K562 (cell line): ENCODE results near the gene LRRC70. TPM values are rescaled to one million over a fixed set of nuclear protein-coding genes. Genes with fewer than 3 reads are reported as not detected.
"Not testable (repeated sequence)": the region's sequence is repeated elsewhere in the genome, so short reads cannot be mapped to it uniquely, and the experiment has no call there.

Source experiments
- ATAC-seq: fragments of 200-7000 bp; cut with Tn5 transposase; 3 replicates; pipeline ENCODE4 v1.9.1; 2020; ENCODE audit warnings: moderate library complexity
- BruUV-seq: library from RNA; stranded (reverse); fragments of 400-500 nt; replicated peaks from 2 replicates; lab custom pipeline; 2021; lab: Mats Ljungman, UMichigan
- CTCF ChIA-PET: fragments of 300-600 bp; formaldehyde crosslinking; extraction: SDS; loops from one replicate; lab custom pipeline; 2021; ENCODE audit warnings: low intra/inter-chr PET ratio; lab: Yijun Ruan, JAX
- POLR2A ChIA-PET: fragments of 300-600, 350-650 bp; sonication (Branson Sonifier 250); formaldehyde crosslinking; extraction: SDS; loops from one replicate; lab custom pipeline; 2021; ENCODE audit warnings: antibody characterized with exemption, inconsistent platforms; lab: Yijun Ruan, JAX
- DNase-seq, 4 experiments: peaks; one replicate each; pipeline versions ENCODE4 v3.0.0 to v3.0.0-alpha.2; 2011 to 2018; ENCODE audit warnings: low spot score in 3 of 4, mixed read lengths in 3 of 4; ENCODE audit errors: extremely low read depth in 1 of 4
- FAIRE-seq: peaks from 2 replicates; lab custom pipeline; 2011; peaks lifted over from hg19 to GRCh38; lab: Jason Lieb, UNC
- H2AFZ ChIP-seq: 2 replicates; pipeline ENCODE4 v1.6.0; 2011; ENCODE audit warnings: low read depth, low read length, control low read depth, inconsistent platforms
- H3K27ac ChIP-seq: fragments of 200-600 bp; 3 replicates; pipeline ENCODE4 v1.8.0; 2011; ENCODE audit warnings: low read depth, mild to moderate bottlenecking, control low read depth, inconsistent platforms, low read length, moderate library complexity, mixed read lengths; ENCODE audit errors: extremely low read depth
- H3K27me3 ChIP-seq, 2 experiments: fragments of 300-600 bp in 1 of 2; 2 replicates in 1 of 2; 3 replicates in 1 of 2; pipeline versions ENCODE4 v1.6.0 to v1.8.0; 2011; ENCODE audit warnings: inconsistent platforms in 2 of 2, low read length in 2 of 2, mild to moderate bottlenecking in 1 of 2, mixed read lengths in 1 of 2, moderate library complexity in 1 of 2; ENCODE audit not compliant: control insufficient read depth in 2 of 2, insufficient read depth in 2 of 2
- H3K36me3 ChIP-seq: fragments of 300-600 bp; 3 replicates; pipeline ENCODE4 v1.8.0; 2011; ENCODE audit warnings: mild to moderate bottlenecking, low read length, inconsistent platforms; ENCODE audit not compliant: control insufficient read depth, insufficient read depth
- H3K4me1 ChIP-seq, 2 experiments: fragments of 200-600 bp in 1 of 2; replicated peaks in 1 of 2; 2 replicates in 1 of 2; 3 replicates in 1 of 2; pipeline versions ENCODE4 v1.5.1 to v1.8.0; 2011; ENCODE audit warnings: inconsistent platforms in 2 of 2, low read length in 2 of 2, mild to moderate bottlenecking in 1 of 2, mixed read lengths in 1 of 2, moderate library complexity in 1 of 2; ENCODE audit not compliant: control insufficient read depth in 2 of 2, insufficient read depth in 2 of 2
- H3K4me2 ChIP-seq: 2 replicates; pipeline ENCODE4 v1.6.1; 2011; ENCODE audit warnings: low read length, control low read depth, inconsistent platforms, mixed read lengths; ENCODE audit not compliant: insufficient read depth
- H3K4me3 ChIP-seq: fragments of 200-600 bp; sonication (generic), shearing (Covaris generic); 2 replicates; pipeline ENCODE4 v1.5.1; 2016; ENCODE audit warnings: control low read depth, inconsistent platforms
- H3K79me2 ChIP-seq: fragments of 200-600 bp; 3 replicates; pipeline ENCODE4 v1.8.0; 2011; ENCODE audit warnings: low read length, inconsistent platforms; ENCODE audit not compliant: control insufficient read depth, insufficient read depth
- H3K9ac ChIP-seq, 2 experiments: 2 replicates each; pipeline versions ENCODE4 v1.6.0 to v1.6.1; 2011; ENCODE audit warnings: low read depth in 2 of 2, low read length in 2 of 2, control low read depth in 1 of 2, inconsistent platforms in 1 of 2, mild to moderate bottlenecking in 1 of 2, mixed read lengths in 1 of 2; ENCODE audit not compliant: insufficient read depth in 1 of 2
- H3K9me1 ChIP-seq: one replicate; pipeline ENCODE4 v1.6.0; 2011; ENCODE audit warnings: inconsistent platforms, mild to moderate bottlenecking, low read length, moderate library complexity; ENCODE audit not compliant: control insufficient read depth, insufficient read depth
- H3K9me3 ChIP-seq: replicated peaks from 2 replicates; pipeline ENCODE4 v1.5.1; 2011; ENCODE audit warnings: low read depth, low read length, inconsistent platforms; ENCODE audit not compliant: control insufficient read depth, insufficient read depth
- H4K20me1 ChIP-seq: replicated peaks from 2 replicates; pipeline ENCODE4 v1.6.1; 2011; ENCODE audit warnings: low read length, inconsistent platforms, mixed read lengths; ENCODE audit not compliant: control insufficient read depth, insufficient read depth
- CBX3 ChIP-seq, 2 experiments: IDR thresholded peaks; 1 replicate in 1 of 2; 2 replicates in 1 of 2; pipeline ENCODE4 v1.6.1; 2012; ENCODE audit warnings: inconsistent platforms in 2 of 2, low read length in 2 of 2, borderline replicate concordance in 1 of 2, control low read depth in 1 of 2
- FOXA1 ChIP-seq: fragments of 450-650 bp; IDR thresholded peaks from 2 replicates; pipeline ENCODE4 v1.6.1; 2016; ENCODE audit warnings: mild to moderate bottlenecking, borderline replicate concordance
- KLF13 ChIP-seq: fragments of 450-650 bp; IDR thresholded peaks from 2 replicates; pipeline ENCODE4 v1.6.1; 2016; ENCODE audit warnings: missing genetic modification characterization, low read depth, mild to moderate bottlenecking, missing compliant biosample characterization, moderate library complexity, borderline replicate concordance
- LARP7 ChIP-seq: fragments of 450-650 bp; IDR thresholded peaks from 2 replicates; pipeline ENCODE4 v1.6.1; 2016
- SMC3 ChIP-seq: conservative IDR thresholded peaks from 2 replicates; pipeline ENCODE4 v1.6.1; 2011; ENCODE audit warnings: low read depth, low read length, improper control_type of control experiment; ENCODE audit not compliant: insufficient read depth
- TCF7 ChIP-seq: sonication (generic); IDR thresholded peaks from 2 replicates; pipeline ENCODE4 v1.6.1; 2016; ENCODE audit warnings: antibody characterized with exemption, borderline replicate concordance
- TRIM24 ChIP-seq, 2 experiments: fragments of 450-650 bp; IDR thresholded peaks; 2 replicates each; pipeline ENCODE4 v1.6.1; 2016
- ZNF146 ChIP-seq: IDR thresholded peaks from one replicate; pipeline ENCODE4 v1.6.1; 2018; ENCODE audit warnings: missing compliant biosample characterization; ENCODE audit not compliant: unreplicated experiment
- ZNF24 ChIP-seq: fragments of 450-650 bp; IDR thresholded peaks from 2 replicates; pipeline ENCODE4 v1.6.1; 2016
- ZNF347 ChIP-seq: fragments of 450-650 bp; formaldehyde crosslinking; IDR thresholded peaks from 2 replicates; pipeline ENCODE4 v1.4.0; 2020; ENCODE audit warnings: low read depth, mild to moderate bottlenecking, moderate library complexity
- ZNF384 ChIP-seq: IDR thresholded peaks from 2 replicates; pipeline ENCODE4 v1.6.1; 2012; ENCODE audit warnings: low read depth, low read length, improper control_type of control experiment
- ZNF518B ChIP-seq: fragments of 250-450 bp; sonication (Bioruptor Pico); IDR thresholded peaks from 2 replicates; pipeline ENCODE4 v1.5.0; 2021; ENCODE audit warnings: mild to moderate bottlenecking, moderate library complexity
- ZNF589 ChIP-seq: fragments of 200-800 bp; sonication (Bioruptor generic); IDR thresholded peaks from 2 replicates; pipeline ENCODE4 v1.6.1; 2016; ENCODE audit warnings: low read depth, missing genetic modification characterization, missing compliant biosample characterization
- ZNF764 ChIP-seq: fragments of 250-450 bp; sonication (Bioruptor Pico); IDR thresholded peaks from 2 replicates; pipeline ENCODE4 v1.4.0; 2020; ENCODE audit warnings: low read depth, mild to moderate bottlenecking, moderate library complexity
- ZSCAN29 ChIP-seq: fragments of 450-650 bp; IDR thresholded peaks from 2 replicates; pipeline ENCODE4 v1.6.1; 2017
- WGBS: fragments of 100-300 bp; shearing (Covaris generic); methylation state at CpG from one replicate; pipeline ENCODE4 v1.1.6; 2016; ENCODE audit warnings: low coverage, mixed read lengths; ENCODE audit not compliant: insufficient coverage; ENCODE audit errors: missing lambda C conversion rate; 5-methylcytosine and 5-hydroxymethylcytosine counted together
- in situ Hi-C: fragments of 300-500 bp; cut with MboI; formaldehyde crosslinking; loops from 4 replicates; pipeline ENCODE4 v1.15.0; 2018; ENCODE audit warnings: inconsistent platforms, mixed read lengths
- intact Hi-C: fragments of 100-400 bp; cut with micrococcal nuclease; formaldehyde crosslinking; loops from 2 replicates; pipeline ENCODE4 v1.14.2; 2022
- polyA plus RNA-seq, 8 experiments: library from polyadenylated mRNA; depleted of rRNA in 4 of 8; stranded (reverse) in 5 of 8; unstranded in 3 of 8; fragments of >200 nt; fragmentation: Nextera tagmentation in 2 of 8; fragmentation: Illumina TruSeq in 1 of 8; extraction: Ambion mirVana in 2 of 8; extraction: Trizol in 1 of 8; gene quantifications; 2 replicates each; pipeline versions ENCODE4 v1.2.1 to v1.2.3, GENCODE V29; 2011 to 2014; ENCODE audit warnings: inconsistent platforms in 1 of 8, missing spikeins in 1 of 8
- total RNA-seq, 7 experiments: library from RNA; depleted of rRNA in 6 of 7; stranded (reverse); fragments of >200 nt in 6 of 7; fragmentation: Illumina TruSeq in 2 of 7; extraction: Trizol in 2 of 7; gene quantifications; 2 replicates each; pipeline versions ENCODE4 v1.2.1 to v1.2.3, GENCODE V29; 2011 to 2021; ENCODE audit warnings: low replicate concordance in 1 of 7

Gene LRRC70
- total and polyA plus RNA-seq, 9 of the 15 experiments (the other 6 are each of a cell fraction or from before 2014, with no cell fraction given): 0.21 to 2.1 (median 0.73) TPM

DNA sequence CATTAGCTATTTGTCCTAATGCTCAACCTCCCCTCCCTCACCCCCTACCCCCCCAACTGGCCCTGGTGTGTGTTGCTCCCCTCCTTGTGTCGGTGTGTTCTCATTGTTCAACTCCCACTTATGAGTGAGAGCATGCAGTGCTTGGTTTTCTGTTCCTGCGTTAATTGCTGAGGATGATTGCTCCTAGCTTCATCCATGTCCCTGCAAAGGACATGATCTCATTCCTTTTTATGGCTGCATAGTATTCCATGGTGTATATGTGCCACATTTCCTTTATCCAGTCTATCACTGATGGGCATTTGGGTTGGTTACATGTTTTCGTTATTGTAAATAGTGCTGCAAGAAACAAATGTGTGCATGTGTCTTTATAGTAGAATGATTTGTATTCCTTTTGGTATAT is 12.9 kb upstream of the LRRC70 start:
- DNase-seq, intact Hi-C loops, H3K4me1 ChIP-seq, H3K4me2 ChIP-seq, H3K79me2 ChIP-seq, CTCF ChIA-PET, in situ Hi-C loops, H3K27me3 ChIP-seq, H3K4me3 ChIP-seq, H3K9ac ChIP-seq, BruUV-seq, ATAC-seq, FAIRE-seq, H3K9me1 ChIP-seq, H3K9me3 ChIP-seq, H4K20me1 ChIP-seq, H2AFZ ChIP-seq, H3K27ac ChIP-seq: not testable (repeated sequence)
- WGBS: 73% methylated on average over 3 of the region's 3 CpGs
- TF ChIP-seq ZNF146 (CRISPR knock-in tag): peak; percentile 66
- POLR2A ChIA-PET: interaction anchor here (0.6 kb wide), 1 partner anchor 12 kb away, joined by 3 read pairs; no protein-coding TSS in a partner anchor
- H3K36me3 ChIP-seq: peaks cover 53% of the 10 kb centered on the region

- DNase-seq (no peak), ATAC-seq (no peak), FAIRE-seq (no peak)
- H3K9ac ChIP-seq: no peak overlapping the region
- intact Hi-C loops (no loop called here), in situ Hi-C loops (no loop called here)
- ChIA-PET CTCF (no interaction called here), POLR2A (interaction anchor here (1.3 kb wide), 1 partner anchor 15 kb away, joined by 4 read pairs; no protein-coding TSS in a partner anchor)
- no peak overlapping the region for H3K27ac ChIP-seq
- 80% methylated on average over 4 of the region's 4 CpGs for WGBS
- no TSS peak for BruUV-seq
- H3K4me3 ChIP-seq: no peak overlapping the region
- no peaks in the 10 kb centered on the region for H3K27me3 ChIP-seq
- no peaks in the 10 kb centered on the region for H3K9me1 ChIP-seq
- 0 out of 3 replicates have a peak, but pooled peaks cover 4% of the 10 kb centered on the region for H3K79me2 ChIP-seq
- no peaks in the 10 kb centered on the region for H3K4me1 ChIP-seq
- no peaks in the 10 kb centered on the region for H4K20me1 ChIP-seq
- H3K36me3 ChIP-seq: peaks cover 39% of the 10 kb centered on the region
- peaks cover 3% of the 10 kb centered on the region for H3K9me3 ChIP-seq
- no peak overlapping the region for H2AFZ ChIP-seq
- no peak overlapping the region for H3K4me2 ChIP-seq
- TF ChIP-seq ZNF384 (0 out of 2 replicates have a peak, but pooled peaks have one; percentile 39), ZNF347 (no peak), LARP7 (no peak), TRIM24 (IDR thresholded peaks at IDR 0.05) (peak in 1 of 2 experiments; percentile 39; a peak in 1 of 4 replicates), ZSCAN29 (no peak), KLF13 (tag) (no peak), FOXA1 (no peak), TCF7 (no peak), CBX3 (IDR thresholded peaks at IDR 0.05; ENCODE audit: borderline replicate concordance in 1 of 2, low read length in 2 of 2) (peak in 1 of 2 experiments; percentile 88; a peak in 2 of 3 replicates), SMC3 (no peak), ZNF24 (no peak), ZNF518B (CRISPR knock-in tag) (no peak), ZNF589 (CRISPR knock-in tag) (no peak), ZNF764 (CRISPR knock-in tag) (no peak)
Measured at GRCh38 chr5:62568143-62568542, 10.5 kb upstream of the LRRC70 start.
